ENCODE results near the gene RASA3.
"Not testable (repeated sequence)": the region's sequence is repeated elsewhere in the genome, so short reads cannot be mapped to it uniquely, and the experiment has no call there.

The RASA3 gene, protein sequence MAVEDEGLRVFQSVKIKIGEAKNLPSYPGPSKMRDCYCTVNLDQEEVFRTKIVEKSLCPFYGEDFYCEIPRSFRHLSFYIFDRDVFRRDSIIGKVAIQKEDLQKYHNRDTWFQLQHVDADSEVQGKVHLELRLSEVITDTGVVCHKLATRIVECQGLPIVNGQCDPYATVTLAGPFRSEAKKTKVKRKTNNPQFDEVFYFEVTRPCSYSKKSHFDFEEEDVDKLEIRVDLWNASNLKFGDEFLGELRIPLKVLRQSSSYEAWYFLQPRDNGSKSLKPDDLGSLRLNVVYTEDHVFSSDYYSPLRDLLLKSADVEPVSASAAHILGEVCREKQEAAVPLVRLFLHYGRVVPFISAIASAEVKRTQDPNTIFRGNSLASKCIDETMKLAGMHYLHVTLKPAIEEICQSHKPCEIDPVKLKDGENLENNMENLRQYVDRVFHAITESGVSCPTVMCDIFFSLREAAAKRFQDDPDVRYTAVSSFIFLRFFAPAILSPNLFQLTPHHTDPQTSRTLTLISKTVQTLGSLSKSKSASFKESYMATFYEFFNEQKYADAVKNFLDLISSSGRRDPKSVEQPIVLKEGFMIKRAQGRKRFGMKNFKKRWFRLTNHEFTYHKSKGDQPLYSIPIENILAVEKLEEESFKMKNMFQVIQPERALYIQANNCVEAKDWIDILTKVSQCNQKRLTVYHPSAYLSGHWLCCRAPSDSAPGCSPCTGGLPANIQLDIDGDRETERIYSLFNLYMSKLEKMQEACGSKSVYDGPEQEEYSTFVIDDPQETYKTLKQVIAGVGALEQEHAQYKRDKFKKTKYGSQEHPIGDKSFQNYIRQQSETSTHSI

DNA sequence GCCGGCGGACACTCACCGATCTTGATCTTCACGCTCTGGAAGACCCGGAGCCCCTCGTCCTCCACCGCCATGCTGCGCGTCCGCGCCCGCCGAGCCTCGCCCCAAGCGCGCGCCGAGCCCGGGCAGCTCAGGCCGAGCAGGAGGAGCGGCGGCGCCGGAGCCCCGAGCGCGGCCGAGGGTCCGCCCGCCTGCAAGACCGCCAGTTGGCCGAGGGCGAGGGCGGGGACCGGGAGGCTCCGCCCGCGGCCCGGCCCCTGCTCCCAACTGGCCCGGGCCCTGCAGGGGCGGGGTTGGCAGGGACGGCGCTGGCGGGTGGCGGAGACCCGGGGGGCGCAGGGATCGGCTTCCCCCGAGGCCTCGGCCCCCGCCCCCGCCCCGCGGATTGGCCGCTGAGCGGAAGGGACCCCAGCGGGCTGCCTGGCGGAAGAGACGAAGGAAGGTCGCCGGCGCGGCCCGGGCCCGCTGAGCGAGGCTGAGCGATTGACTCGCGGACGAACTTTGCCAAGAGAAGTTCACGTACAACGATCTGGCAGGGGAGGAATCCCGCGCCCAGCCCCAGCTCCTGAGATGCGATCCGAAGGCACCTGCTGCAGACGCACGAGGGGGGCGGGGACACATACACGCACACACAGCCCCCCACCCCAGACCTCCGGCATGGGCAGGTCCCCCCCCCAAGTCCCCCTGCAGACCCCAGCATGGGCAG is at the start of gene RASA3:
RASA3 (minus strand) TSS at position 205 of the 703 bp plus-strand sequence; CDS start at position 71, 134 bp downstream.
- DNase-seq (ENCODE audit: low read depth, low spot score): no peak

DNA sequence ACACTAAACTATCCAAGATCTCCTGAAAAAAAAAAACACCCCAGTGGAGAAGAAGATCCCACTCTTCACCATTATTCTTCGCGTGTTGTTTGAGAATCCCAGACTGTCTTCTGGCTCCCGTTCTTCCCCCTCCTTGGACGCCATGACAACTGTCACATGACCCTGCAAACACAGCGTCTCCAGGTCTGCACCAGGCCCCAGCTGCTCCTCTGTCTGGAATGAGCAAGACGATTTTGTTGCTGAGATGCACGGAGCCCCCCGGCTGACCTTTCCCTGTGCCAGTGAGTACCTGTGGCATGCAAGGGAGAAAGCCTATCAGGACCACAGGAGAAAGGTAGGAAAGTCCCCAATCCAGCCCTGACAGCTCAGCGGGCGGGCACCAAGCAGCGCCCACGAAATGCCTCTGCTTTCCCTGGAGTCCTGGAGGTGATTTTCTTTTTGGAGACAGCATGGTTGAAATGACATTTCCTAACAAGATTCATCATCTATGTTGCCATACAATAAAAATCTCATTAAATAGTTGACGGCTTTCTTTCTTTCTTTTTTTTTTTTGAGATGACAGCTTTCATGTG is 46.8 kb upstream of the RASA3 start, which contains the start of gene CFAP97D2:
CFAP97D2 (plus strand) TSS at position 171 of the 572 bp plus-strand sequence; CDS start at position 245, 74 bp downstream.
- DNase-seq (ENCODE audit: low read depth, low spot score): no peak

DNA sequence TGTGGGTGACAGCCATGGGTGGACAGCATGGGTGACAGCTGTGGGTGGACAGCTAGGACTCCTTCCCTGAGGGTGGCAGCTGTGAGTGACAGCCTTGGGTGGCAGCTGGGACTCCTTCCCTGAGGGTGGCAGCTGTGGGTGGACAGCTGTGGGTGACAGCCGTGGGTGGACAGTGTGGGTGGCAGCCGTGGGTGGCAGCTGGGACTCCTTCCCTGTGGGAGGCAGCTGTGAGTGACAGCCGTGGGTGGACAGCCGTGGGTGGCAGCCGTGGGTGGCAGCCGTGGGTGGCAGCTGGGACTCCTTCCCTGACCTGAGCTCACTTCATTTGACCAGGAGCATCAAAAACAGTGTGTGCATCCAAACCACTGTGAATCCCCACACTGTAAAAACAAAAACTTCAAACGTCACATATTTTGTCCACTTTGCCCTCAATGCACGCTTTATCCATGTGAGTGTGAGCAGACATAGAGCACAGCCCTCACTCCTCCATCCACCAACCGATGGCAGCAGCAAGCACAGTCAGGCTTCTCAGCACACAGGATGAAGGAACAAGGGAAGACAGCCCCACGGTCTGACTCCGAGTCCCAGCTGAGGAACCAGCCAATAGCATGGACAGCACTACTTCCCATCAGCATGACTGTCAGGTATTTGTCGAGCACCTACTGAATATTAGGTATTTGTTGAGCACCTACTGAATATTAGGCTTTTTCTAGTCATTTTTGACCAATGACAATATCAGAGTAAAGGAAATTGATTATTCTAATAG is 45.0 kb upstream of the RASA3 start:
- DNase-seq (ENCODE audit: low read depth, low spot score): no peak

DNA sequence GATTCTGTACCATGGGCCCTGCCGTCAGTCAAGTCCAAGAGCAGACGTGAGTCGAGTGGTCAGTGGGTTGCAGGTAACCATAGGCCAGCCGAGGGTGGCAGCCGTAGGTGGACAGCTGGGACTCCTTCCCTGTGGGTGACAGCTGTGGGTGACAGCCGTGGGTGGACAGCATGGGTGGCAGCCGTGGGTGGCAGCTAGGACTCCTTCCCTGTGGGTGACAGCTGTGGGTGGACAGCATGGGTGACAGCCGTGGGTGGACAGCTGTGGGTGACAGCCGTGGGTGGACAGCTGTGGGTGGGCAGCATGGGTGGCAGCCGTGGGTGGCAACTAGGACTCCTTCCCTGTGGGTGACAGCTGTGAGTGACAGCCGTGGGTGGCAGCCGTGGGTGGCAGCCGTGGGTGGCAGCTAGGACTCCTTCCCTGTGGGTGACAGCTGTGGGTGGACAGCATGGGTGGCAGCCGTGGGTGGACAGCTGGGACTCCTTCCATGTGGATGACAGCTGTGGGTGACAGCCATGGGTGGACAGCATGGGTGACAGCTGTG is 44.0 kb upstream of the RASA3 start:
- not testable (repeated sequence) for DNase-seq (ENCODE audit: low read depth, low spot score)

DNA sequence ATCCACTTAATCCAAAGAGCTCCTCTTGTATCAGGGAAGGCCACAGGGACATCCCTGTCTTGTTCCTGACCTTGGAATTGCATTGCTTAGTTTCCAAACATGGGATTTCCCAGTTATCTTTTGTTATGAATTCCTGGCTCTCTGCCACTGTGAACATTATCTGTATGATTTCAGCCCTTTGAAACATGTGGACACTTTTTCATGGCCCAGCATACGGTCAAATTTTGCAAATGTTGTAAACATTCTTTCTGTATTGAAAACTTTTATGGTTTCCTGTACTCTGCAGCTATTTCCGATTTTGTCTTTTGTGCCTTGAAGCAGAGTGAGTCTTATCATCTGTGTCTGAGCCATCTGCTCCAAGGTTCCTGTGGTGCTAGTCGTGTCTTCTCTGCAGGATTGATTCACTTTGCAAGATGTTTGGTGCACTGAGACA is 42.1 kb upstream of the RASA3 start:
- DNase-seq (ENCODE audit: low read depth, low spot score): no peak

DNA sequence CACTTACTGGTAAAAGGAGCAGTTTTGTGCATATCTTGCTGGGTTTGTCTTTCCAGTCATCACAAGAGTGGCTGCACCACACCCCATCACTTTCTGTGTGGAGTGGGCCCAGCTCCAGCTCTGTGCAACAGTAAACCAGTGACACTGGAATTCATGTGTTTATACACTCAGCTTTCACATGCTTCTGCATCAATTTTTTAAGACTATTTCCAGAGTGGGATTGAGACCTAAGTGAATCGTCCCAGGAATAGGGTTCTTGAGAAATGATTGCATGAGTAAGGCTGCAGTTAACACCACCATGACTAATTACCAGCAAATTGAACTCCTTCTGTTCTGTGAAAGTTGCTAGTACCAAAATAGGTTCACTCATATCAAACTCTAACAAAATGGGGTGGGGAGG is 41.3 kb upstream of the RASA3 start:
- DNase-seq (ENCODE audit: low read depth, low spot score): no peak

DNA sequence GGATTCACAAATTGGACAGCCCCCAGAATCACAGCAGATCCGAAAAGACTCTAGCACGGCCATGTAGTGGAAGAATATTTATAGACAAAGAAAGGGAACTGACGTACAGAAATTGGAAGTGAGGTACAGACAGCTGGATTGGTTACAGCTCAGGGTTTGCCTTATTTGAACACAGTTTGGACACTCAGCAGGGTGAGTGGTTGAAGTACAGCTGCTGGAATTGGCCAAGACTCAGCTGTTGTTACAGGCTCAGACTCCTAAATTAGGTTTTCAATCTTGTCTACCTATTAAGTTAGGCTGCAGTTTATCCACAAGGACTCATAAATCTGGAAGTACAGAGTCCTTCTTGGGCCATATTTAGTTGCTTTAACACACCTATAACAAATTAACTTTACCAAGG is 40.8 kb upstream of the RASA3 start:
- DNase-seq (ENCODE audit: low read depth, low spot score): no peak

DNA sequence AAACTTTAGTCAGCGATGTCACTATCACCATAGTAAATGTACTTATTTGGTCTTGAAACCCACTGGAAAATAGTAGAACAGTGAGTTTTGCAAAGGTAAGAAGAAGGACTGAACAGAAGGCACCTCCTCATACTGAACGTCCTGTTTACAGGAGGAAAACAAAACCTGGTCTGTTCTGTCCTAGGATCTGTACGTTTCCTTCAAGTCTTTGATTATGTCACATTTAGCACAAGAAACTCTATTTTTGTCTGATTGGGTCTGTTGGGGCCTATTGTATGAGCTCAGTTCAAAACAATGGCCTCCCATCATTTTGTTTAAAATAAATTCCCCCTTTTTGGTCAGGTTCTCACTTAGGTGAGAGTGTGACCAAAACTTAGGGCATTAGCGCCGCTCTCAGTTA is 35.5 kb upstream of the RASA3 start:
- no peak for DNase-seq (ENCODE audit: low read depth, low spot score)

DNA sequence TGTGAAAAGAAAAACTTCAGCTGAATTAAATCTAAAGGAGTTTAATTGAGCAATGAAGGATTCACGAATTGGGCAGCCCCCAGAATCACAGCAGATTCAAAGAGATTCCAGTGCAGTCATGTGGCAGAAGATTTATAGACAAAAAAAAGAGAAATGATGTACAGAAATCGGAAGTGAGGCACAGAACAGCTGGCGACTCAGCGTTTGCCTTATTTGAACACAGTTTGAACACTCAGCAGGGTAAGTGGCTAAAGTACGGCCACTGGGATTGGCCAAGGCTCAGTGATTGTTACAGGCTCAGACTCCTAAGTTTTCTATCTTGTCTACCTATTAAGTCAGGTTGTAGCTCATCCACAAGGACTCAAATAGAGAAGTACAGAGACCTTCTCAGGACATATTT is 35.0 kb upstream of the RASA3 start:
- no peak for DNase-seq (ENCODE audit: low read depth, low spot score)

DNA sequence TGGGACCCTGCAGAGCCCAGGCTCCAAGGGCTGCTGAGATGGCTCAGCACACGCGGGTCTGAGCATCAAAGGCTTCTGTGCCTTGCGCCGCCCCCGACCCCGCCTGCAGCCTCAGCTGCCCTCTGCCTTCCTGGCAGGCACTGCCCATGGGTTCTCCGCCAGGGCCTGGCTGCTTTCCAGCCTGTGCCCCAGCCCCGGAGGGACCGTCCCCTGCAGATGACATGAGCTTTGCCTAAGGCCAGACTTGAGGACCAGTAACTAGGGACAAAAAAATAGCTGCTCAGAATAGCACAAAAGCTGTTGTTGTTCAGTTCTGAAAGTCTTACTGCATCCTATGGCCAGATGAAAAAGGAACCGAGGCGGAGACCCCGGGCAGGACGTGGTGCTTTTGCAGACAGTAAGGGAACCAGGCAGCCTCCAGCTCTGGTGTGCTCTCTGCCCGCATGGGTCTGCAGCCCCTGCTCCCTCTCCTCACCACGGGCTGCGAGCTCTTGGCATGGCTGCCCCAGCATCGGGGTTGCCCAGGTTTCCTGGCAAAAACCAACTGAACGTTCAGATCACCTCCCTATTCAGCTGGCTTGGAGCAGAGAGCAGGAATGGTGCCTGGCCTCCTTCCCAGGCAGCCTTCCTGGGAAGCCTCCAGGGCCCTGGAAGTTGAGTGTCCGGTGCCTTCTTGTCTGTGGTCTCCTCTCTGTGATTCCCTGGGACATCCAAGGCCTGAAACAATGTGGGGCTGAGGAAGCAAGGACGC is 34.1 kb upstream of the RASA3 start:
- no peak for DNase-seq (ENCODE audit: low read depth, low spot score)

DNA sequence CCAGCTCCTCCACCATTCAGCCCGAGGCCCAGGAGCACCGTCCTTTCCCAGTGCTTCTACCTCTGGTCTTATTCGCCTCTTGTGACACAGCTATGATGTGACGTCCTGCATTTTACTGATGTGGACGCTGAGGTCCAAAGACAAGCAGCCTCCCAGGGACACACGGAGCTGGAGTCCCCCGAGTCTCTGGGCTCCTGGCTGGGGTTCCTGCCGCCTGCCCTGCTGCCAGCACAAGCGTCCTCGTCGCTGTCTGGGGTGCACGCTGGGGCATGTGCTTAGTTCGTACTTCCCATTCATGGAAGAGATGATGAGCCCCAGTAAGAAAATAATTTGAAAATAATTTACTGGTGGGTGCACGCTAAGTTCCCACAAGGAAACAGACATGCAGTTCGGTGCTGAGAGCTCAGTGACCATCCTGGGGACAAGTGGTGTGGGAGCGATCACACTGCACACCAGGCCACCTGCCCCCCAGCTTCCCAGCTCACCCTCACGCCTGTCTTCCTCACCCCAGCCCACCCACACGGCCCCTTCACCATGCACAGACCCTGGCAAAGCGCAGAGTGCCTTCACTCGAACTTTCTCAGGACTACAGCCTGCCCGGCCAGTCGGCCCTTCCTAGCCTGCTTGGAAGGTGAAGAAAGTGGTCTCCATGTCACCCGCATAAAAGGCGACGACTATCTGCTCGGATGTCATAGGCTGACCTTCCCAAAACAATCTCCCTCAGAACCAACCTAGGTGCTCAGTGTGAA is 32.4 kb upstream of the RASA3 start:
- no peak for DNase-seq (ENCODE audit: low read depth, low spot score)

DNA sequence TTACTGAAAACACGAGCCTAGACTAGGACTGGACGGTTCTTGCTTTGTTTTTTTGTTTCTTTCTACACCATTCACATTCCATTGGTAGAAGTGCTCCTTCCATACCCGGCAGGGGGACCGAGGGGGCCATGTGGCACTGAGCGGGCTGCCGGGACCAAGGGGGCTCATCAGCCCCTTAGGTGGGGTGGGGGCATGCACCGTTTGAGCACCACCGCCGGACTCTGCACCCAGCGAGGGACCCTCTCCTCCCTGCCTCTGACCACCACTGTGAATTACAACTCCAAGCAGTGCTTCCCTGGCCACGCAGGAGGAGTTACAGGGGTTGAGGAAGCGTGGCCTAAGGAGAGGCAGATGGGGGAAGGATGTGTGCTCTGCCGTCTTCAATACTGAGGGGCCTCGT is 31.6 kb upstream of the RASA3 start:
- DNase-seq (ENCODE audit: low read depth, low spot score): no peak

DNA sequence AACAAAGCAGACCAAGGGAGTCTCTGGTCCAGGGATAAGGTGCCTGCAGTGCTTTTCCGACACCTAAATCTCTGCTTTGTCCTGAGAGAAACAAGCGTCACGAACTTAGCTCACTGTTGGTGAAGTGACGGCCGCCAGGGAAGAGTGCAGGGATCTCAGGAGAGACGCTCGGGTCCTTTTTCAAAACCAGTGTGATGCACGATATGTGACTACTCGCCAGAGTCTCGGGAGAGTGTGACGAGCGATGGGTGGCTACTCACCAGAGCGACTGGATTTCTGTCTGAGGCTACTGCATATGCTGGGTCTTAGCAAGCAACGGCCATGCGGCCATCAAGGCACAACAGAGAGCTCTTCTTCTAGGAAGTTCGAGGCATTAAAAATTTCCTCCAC is 30.1 kb upstream of the RASA3 start:
- no peak for DNase-seq (ENCODE audit: low read depth, low spot score)

DNA sequence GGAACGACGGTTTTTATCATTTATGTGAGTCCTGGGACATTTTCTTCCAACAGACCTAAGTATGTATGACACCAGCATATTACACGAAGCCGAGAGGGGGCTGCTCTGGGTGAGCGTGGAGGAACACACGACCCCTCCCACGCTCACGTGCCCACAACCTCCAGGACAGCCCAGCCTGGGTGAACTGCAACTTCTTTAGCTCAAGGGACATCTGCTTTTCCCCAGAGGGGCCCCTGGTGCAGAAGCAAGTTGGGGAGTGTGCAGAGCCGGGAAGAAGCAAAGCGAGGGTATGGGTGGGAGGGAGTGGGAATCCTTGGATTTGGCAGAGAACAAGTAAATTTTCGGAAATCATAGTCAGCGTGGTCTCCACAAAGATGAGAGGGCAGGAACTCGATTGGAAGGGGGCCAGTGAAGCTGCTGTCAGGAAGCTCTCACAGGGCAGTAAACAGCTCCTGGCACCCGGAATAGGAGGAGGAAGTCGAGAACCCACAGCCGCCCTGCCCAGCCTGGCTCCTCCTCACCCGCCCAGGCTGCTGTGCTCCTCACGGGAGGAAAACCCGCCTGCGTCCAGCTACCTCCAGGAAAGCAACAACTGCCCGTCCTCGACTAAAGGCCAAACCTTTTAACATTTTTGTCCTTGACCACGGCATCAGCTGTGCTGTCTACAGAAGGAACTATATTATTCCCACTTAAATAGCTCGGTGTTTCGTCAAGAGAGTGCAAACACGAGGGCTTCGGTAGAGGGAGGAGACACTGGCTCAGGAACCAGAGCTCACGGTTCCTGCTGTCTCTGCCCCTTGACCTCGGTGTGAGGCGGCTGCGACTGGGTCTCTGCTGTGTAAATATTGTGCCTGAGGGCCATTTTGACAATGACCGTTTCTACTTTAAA is 29.5 kb upstream of the RASA3 start:
- no peak for DNase-seq (ENCODE audit: low read depth, low spot score)

DNA sequence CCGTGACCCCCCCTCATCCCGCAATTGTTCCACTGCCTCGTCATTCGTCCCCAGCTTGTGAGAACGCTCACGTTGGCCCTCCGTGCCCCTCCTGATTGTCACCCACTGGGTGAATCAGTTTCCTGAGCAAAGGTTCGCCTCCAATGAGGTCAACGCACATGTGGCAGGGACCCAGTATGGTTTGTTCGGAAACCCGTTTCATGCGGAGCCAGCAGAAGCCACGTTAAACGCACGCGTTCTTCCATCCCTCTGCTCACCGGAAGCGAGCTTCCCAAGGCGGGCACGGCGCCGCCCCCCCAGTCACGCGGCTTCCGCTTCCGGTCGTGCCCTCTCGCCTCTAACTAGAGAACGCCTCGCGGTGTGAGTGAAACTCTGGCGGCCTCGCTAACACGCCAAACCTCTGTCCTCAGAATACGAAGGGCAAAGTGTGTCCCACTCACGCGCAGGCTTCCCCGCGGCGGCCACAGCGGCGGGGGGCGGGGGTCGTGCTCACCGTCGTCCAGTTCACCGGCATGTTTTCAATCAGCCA is 28.7 kb upstream of the RASA3 start:
- no peak for DNase-seq (ENCODE audit: low read depth, low spot score)

DNA sequence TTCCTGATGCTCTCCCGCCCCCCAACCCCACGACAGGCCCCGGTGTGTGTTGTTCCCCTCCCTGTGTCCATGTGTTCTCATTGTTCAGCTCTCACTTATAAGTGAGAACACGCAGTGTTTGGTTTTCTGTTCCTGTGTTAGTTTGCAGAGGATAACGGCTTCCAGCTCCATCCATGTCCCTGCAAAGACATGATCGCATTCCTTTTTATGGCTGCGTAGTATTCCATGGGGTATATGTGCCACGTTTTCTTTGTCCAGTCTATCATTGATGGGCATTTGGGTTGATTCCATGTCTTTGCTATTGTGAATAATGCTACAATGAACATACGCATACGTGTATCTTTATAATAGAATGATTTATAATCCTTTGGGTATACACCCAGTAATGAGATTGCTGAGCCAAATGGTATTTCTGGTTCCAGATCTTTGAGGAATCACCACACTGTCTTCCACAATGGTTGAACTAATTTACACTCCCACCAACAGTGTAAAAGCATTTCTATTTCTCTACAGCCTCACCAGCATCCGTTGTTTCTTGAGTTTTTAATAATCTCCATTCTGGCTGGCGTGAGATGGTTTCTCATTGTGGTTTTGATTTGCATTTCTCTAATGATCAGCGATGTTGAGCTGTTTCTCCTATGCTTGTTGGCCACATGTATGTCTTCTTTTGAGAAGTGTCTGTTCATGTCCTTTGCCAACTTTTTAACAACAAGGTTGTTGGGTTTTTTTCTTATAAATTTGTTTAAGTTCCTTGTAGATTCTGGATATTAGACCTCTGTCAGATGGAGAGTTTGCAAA is 26.6 kb upstream of the RASA3 start:
- DNase-seq (ENCODE audit: low read depth, low spot score): not testable (repeated sequence)

DNA sequence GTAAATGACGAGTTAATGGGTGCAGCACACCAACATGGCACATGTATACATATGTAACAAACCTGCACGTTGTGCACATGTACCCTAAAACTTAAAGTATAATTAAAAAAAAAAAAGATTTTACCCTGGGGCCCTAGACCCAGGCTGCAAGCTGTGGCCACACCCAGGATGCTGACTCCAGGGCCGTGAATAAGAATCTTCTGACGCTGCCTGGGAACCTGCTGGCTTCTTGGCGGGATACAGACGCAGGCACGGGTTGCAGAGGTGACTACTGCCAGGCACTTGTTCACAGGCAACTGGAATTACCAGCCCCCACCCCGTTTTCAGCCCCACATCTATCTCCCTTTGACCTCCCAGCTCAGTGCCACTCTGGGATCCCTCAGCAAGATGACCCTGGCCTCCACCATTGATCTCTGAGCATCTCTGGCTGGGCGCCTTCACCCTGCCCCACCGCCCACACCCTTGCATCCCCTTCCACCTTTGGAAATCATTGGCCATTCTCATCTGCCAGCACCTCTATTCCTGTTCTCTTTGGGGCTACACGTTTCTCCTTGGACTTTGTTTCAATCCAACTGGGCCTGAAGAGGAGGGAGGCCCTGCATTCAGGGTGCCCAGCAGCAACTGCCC is 25.6 kb upstream of the RASA3 start:
- no peak for DNase-seq (ENCODE audit: low read depth, low spot score)

All from activated CD4-positive, CD25-positive, alpha-beta regulatory T cell treated with anti-CD3 and anti-CD28 coated beads, Interleukin-2, amount 50 U/mL, for 16 hours (primary cell).